Thyroid gland (tissue), 4 donors: ENCODE results near the gene NDUFA11.

Experiments used
- CTCF ChIP-seq, 6 experiments: fragments of 200-600 bp in 3 of 6; fragments of 450-650 bp in 3 of 6; sonication (generic) in 3 of 6; IDR thresholded peaks; one replicate each; pipeline ENCODE4 v1.5.1; 2016 to 2019; ENCODE audit warnings: antibody characterized with exemption in 6 of 6, mild to moderate bottlenecking in 2 of 6, inconsistent platforms in 1 of 6, moderate library complexity in 1 of 6
- POLR2A ChIP-seq, 2 donors: fragments of 450-650 bp; IDR thresholded peaks; one replicate each; pipeline ENCODE4 v1.6.1; 2017; ENCODE audit warnings: antibody characterized with exemption in 2 of 2, mild to moderate bottlenecking in 2 of 2, moderate library complexity in 1 of 2

GRCh38 chr19:5943045-5943444 is 39.5 kb upstream of the NDUFA11 start:
- TF ChIP-seq CTCF (IDR thresholded peaks at IDR 0.05): no peak
- no peak for TF ChIP-seq POLR2A (IDR thresholded peaks at IDR 0.05)
